ENCODE data around the gene RAB3C.

DNA sequence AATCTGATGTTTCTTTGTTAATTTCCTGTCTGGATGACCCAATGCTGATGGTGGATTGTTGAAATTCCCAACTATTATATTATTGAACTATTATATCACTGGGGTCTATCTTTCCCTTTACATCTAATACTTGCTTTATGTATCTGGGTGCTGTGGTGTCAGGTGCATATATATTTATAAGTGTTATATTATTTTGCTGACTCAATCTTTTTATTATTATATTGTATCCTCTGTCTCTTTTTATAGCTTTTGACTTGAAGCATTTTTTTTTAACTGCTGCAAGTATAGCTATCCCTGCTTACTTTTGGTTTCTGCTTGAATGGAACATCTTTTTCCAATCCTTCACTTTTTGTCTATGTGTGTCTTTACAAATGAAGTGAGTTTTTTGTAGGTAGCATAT is 255.9 kb downstream of the RAB3C start:
- TF ChIP-seq EZH2 (IDR thresholded peaks at IDR 0.05) (no peak), POLR2AphosphoS5 (IDR thresholded peaks at IDR 0.05; ENCODE audit: borderline replicate concordance, low read depth, low read length) (no peak), FOXP2 (optimal IDR thresholded peaks at IDR 0.05; ENCODE audit: control extremely low read depth, extremely low read length, insufficient read depth) (no peak)

All from SK-N-MC (cell line).